LHCN-M2 (cell line): ENCODE measurements around the gene SPI1. TPM values are rescaled to one million over a fixed set of nuclear protein-coding genes. Genes with fewer than 3 reads are reported as not detected.
"Not testable (repeated sequence)": the region's sequence is repeated elsewhere in the genome, so short reads cannot be mapped to it uniquely, and the experiment has no call there.

Experiments
- DNase-seq: peaks from one replicate; pipeline ENCODE4 v3.0.0-alpha.2; 2012; ENCODE audit warnings: low read depth
- total RNA-seq: library from RNA; depleted of rRNA; stranded (reverse); fragments of >200 nt; gene quantifications from 2 replicates; pipeline ENCODE4 v1.2.3, GENCODE V29; 2014; rRNA removed

Gene SPI1
- total RNA-seq, 1 experiment from 2014 or later, result not detected

GRCh38 chr11:47327949-47328348 is 50.4 kb downstream of the SPI1 start:
- no peak for DNase-seq

DNA sequence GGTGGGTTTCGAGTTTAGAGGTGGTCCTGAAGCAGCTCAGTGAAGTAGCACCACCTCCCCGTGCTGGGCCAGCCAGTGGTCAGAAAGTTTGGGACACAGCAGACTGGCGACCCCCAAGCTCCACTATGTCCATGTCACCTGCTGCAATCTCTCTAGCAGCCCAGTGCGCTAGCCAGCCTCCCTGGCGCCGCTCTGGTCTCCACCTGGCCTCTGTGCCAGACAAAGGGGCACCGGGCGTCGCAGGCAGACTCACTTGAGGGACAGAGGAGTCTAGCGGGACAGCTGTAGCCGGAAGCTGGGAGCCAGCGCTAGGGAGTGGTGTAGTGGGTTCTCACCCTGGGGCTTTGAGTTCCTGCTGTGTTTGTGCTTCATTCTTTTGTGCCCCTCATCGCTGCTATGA is 51.3 kb downstream of the SPI1 start:
- DNase-seq, result no peak

- no peak for DNase-seq
These were observed 52.1 kb downstream of the SPI1 start for GRCh38 chr11:47326198-47326597.

DNA sequence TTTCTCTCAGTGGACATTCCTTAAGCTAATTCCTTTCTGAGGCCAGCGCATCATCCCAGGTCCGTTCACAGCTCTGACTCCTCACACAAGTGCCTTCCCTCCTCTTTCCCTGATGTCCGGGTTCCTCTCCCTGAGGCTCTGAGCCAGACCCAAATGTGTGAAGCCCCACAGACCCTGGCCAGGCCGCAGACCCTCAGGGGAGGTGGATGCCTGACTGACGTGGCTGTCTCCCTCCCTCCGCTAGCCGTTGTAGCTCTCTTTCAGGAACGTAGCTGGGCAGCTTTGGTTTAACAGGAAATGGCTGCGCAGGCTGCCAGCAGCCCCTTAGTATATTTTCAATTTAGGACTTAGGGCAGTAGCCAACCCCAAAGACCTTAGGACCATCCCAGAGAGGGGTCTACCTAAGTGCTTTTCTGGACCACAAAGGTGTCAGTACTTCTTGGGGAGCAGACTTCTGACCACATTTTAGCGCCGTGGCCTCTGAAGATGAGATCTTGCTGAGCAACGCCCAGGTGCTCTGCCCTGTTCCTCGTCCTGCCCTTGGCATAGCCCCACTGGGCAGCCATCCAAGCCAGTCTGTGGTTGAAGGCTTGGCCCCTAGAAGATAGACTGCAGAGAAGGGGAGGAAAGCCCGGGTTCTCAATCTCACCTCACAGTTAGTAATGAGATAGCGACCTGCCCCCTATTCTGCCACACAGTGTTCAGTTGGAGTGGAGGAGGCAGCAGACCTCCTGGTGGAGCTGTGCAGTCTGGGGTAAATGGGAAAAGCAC is 52.9 kb downstream of the SPI1 start:
- no peak for DNase-seq

DNA sequence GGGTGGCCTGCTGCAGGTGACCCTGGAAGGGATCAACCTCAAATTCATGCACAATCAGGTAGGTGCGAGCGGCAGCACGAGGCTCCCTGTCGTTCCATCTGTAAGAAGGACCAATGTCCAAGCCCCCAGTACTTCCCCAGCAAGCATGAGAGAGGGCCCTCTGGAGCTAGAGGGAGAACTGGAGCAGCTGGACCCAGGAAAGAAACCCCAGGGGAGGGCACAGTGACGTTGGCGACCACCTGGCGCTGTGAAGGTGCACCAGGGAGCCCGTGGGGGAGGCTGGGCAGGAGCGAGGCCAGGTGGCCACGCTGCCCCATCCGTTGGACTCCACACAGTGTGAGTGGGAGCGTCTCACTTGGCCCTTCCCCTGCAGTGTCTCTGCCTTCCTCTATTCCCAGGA is 53.8 kb downstream of the SPI1 start:
- DNase-seq, result no peak

DNA sequence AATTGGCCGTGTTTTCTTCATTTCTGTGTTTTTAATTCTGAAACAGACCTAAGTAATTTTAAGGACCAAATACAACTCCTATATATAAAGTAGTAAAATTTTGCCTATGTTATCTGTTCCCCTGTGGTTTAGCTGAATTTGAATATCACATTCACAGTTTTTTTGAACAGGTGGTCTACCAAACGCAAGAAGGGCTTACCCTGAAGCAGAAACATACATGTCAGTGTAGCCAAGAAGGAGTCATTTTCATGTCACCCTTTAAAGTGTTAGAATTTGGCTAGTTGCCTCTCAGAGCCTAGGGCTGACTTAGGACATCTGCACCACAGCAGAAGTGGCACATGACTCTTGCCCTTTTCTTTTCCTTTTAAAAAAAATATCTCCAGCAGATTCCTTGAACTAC is 60.2 kb downstream of the SPI1 start:
- DNase-seq, result no peak

DNA sequence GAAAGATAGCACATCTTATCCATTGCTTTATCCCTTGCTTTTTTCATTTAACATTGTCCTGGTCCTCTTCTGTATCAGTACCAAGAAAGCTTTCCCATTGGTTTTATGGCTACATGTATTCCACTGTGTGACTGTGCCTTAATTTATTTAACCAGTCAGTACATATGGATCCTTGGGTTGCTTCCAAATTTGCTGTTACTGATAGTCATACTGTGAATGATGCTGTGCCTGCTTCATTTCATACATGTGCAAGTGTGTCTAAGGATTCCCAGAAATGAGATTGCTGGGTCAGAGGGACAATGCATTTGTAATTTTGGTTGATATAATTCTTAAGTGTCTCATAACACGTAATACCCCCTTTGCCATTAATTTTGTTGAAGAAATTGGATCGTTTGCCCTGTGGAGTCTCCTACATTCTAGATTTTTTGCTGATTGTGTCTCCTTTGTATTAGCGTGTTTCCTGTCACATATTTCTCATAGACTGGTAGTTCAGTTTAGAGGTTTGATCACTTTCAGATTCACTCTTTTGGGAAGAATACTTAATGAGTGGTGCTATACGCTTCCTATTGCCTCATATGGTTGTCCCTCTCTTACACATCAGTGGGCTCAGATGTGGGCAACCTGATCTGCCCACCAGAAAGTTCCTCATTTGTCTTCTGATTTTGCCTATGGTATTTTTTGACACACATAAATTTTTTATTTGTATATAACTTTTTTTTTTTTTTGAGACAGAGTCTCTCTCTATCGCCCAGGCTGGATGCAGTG is 61.1 kb downstream of the SPI1 start:
- DNase-seq, result no peak

GRCh38 chr11:47316501-47316900 is 61.8 kb downstream of the SPI1 start:
- DNase-seq, result not testable (repeated sequence)

- no peak for DNase-seq
These were observed 63.4 kb downstream of the SPI1 start for GRCh38 chr11:47314992-47315391.

GRCh38 chr11:47308050-47308823 is 70.1 kb downstream of the SPI1 start:
- no peak for DNase-seq

DNA sequence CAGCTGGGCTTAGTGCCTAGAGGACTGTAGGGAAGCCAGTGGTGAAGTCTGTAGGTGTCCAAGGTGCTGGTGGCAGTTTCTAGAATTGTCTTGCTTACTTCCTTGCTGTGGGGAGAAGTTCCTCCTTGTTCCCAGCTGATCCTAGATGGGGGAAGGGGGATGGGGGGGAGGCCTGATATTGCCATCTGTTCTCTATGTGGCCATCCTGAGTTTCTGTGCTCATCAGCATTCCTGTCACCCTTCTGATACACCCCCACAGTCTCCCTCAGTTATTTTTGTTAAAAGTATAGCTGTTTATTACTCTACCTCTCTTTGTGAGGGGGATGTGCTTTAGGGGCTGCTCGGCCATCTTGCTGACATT is 71.9 kb downstream of the SPI1 start:
- DNase-seq, result no peak

GRCh38 chr11:47305734-47306483 is 72.4 kb downstream of the SPI1 start:
- DNase-seq, result peak; percentile 28

Other genes starting within 250 kb of the SPI1 start
- 111 TPM in 2 replicates for gene ARFGAP2, start 201.7 kb downstream of the SPI1 start, total RNA-seq
- gene PACSIN3, start 192.1 kb downstream of the SPI1 start, total RNA-seq, result 19.6 and 21.0 TPM in 2 replicates
- gene DDB2, start 163.6 kb downstream of the SPI1 start, total RNA-seq, result 48.8 and 56.8 TPM in 2 replicates
- 65.1 and 76.6 TPM in 2 replicates for gene ACP2, start 129.7 kb downstream of the SPI1 start, total RNA-seq
- gene NR1H3, start 120.6 kb downstream of the SPI1 start, total RNA-seq, result 9.4 and 10.8 TPM in 2 replicates
- 23.4 and 23.8 TPM in 2 replicates for gene MADD, start 108.4 kb downstream of the SPI1 start, total RNA-seq
- not detected in 2 replicates for gene MYBPC3, start 25.8 kb downstream of the SPI1 start, total RNA-seq
- 157 and 159 TPM in 2 replicates for gene SLC39A13, start 30.0 kb upstream of the SPI1 start, total RNA-seq
- 268 and 274 TPM in 2 replicates for gene PSMC3, start 47.9 kb upstream of the SPI1 start, total RNA-seq
- gene RAPSN, start 70.6 kb upstream of the SPI1 start, total RNA-seq, result 159 and 164 TPM in 2 replicates
- 39.8 and 47.5 TPM in 2 replicates for gene CELF1, start 174.6 kb upstream of the SPI1 start, total RNA-seq
- gene PTPMT1, start 187.1 kb upstream of the SPI1 start, total RNA-seq, result 88.1 and 94.3 TPM in 2 replicates
- 25.3 and 30.4 TPM in 2 replicates for gene KBTBD4, start 200.4 kb upstream of the SPI1 start, total RNA-seq
- 83.5 and 104 TPM in 2 replicates for gene NDUFS3, start 200.5 kb upstream of the SPI1 start, total RNA-seq
- not detected in 2 replicates for gene FAM180B, start 208.1 kb upstream of the SPI1 start, total RNA-seq
- 0.19 TPM in 1 of 2 replicates, not detected in the other for gene C1QTNF4, start 215.9 kb upstream of the SPI1 start, total RNA-seq